Activated CD4-positive, alpha-beta T cell treated with anti-CD3 and anti-CD28 coated beads for 4 hours (primary cell): Measurements from ENCODE around the gene CHD3.
"Not testable (repeated sequence)": the region's sequence is repeated elsewhere in the genome, so short reads cannot be mapped to it uniquely, and the experiment has no call there.

Experiments used
- DNase-seq, 2 donors: peaks; one replicate each; pipeline ENCODE4 v3.0.0-alpha.2; 2020

Gene CHD3

DNA sequence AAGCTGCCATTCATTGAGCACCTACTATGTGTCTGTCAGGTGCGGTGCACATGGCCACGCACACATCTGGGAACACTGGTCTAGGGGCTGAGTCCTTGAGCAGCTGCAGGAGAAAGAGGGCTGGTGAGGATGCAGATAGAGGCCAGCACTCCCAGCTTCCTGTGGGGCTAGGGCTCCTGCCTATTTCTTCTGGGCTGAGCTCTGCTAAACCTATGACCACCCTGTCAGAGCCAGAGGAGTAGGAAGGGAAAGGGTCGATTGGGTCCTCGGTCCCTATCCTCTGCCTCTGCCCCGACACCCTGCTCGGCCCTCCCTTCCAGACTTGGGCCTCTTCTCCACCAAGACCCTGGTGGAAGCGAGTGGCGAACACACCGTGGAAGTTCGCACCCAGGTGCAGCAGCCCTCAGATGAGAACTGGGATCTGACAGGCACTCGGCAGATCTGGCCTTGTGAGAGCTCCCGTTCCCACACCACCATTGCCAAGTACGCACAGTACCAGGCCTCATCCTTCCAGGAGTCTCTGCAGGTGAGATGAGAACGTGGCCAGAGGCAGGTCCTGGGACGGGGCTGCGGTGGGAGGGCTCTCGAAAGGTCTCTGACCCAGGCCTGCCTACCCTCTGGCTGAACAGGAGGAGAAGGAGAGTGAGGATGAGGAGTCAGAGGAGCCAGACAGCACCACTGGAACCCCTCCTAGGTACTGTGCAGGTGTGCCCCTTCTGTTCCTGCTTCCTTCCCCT is 37.7 kb upstream of the CHD3 start:
- DNase-seq: peak in 1 of 2 donors; percentile 28

DNA sequence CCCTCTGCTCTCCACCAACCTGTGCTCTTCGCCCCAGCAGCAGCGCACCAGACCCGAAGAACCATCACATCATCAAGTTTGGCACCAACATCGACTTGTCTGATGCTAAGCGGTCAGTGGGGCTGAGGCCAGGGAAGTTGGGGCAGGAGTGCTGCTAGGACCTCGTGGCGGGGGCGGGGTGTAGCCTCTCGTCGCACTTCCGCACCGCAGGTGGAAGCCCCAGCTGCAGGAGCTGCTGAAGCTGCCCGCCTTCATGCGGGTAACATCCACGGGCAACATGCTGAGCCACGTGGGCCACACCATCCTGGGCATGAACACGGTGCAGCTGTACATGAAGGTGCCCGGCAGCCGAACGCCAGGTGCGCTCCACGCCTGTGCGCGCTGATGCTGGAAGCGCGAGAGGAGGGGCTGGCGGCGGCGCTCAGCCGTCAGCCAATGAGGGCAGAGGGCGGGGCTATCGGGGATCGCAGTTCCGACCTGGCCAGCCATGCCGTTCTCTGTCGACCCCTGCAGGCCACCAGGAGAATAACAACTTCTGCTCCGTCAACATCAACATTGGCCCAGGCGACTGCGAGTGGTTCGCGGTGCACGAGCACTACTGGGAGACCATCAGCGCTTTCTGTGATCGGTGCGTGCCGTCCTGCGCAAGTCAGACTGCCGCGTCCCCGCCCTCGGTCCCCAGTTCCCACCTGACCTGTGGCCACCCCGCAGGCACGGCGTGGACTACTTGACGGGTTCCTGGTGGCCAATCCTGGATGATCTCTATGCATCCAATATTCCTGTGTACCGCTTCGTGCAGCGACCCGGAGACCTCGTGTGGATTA is 36.9 kb upstream of the CHD3 start:
- peak; percentile 92 to 94 for DNase-seq

DNA sequence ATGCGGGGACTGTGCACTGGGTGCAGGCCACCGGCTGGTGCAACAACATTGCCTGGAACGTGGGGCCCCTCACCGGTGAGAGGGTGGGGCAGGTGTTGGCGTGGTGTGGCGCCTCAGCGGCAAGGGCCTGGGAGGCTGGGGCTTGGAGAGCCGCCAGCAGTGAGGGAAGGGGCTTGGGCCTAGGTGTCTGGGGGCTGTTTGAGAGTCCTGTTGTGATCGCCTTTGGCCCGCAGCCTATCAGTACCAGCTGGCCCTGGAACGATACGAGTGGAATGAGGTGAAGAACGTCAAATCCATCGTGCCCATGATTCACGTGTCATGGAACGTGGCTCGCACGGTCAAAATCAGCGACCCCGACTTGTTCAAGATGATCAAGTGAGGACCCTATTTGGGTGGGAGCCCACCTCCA is 36.3 kb upstream of the CHD3 start:
- DNase-seq: peak; percentile 19 to 30

DNA sequence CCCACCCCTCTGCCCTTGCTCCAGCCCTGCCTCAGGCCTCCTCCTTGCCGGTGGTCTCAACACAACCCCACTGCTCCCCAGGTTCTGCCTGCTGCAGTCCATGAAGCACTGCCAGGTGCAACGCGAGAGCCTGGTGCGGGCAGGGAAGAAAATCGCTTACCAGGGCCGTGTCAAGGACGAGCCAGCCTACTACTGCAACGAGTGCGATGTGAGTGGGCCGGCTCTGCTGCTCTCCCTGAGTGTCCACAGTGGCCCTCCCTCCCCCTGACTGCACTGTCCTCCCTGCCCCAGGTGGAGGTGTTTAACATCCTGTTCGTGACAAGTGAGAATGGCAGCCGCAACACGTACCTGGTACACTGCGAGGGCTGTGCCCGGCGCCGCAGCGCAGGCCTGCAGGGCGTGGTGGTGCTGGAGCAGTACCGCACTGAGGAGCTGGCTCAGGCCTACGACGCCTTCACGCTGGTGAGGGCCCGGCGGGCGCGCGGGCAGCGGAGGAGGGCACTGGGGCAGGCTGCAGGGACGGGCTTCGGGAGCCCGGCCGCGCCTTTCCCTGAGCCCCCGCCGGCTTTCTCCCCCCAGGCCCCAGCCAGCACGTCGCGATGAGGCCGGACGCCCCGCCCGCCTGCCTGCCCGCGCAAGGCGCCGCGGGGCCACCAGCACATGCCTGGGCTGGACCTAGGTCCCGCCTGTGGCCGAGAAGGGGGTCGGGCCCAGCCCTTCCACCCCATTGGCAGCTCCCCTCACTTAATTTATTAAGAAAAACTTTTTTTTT is 35.5 kb upstream of the CHD3 start:
- DNase-seq: peak; percentile 22 to 34

DNA sequence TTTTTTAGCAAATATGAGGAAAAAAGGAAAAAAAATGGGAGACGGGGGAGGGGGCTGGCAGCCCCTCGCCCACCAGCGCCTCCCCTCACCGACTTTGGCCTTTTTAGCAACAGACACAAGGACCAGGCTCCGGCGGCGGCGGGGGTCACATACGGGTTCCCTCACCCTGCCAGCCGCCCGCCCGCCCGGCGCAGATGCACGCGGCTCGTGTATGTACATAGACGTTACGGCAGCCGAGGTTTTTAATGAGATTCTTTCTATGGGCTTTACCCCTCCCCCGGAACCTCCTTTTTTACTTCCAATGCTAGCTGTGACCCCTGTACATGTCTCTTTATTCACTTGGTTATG is 34.9 kb upstream of the CHD3 start:
- peak; percentile 32 to 44 for DNase-seq

DNA sequence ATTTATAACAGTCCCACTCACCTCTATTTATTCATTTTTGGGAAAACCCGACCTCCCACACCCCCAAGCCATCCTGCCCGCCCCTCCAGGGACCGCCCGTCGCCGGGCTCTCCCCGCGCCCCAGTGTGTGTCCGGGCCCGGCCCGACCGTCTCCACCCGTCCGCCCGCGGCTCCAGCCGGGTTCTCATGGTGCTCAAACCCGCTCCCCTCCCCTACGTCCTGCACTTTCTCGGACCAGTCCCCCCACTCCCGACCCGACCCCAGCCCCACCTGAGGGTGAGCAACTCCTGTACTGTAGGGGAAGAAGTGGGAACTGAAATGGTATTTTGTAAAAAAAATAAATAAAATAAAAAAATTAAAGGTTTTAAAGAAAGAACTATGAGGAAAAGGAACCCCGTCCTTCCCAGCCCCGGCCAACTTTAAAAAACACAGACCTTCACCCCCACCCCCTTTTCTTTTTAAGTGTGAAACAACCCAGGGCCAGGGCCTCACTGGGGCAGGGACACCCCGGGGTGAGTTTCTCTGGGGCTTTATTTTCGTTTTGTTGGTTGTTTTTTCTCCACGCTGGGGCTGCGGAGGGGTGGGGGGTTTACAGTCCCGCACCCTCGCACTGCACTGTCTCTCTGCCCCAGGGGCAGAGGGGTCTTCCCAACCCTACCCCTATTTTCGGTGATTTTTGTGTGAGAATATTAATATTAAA is 34.4 kb upstream of the CHD3 start:
- DNase-seq: peak in 1 of 2 donors; percentile 24

DNA sequence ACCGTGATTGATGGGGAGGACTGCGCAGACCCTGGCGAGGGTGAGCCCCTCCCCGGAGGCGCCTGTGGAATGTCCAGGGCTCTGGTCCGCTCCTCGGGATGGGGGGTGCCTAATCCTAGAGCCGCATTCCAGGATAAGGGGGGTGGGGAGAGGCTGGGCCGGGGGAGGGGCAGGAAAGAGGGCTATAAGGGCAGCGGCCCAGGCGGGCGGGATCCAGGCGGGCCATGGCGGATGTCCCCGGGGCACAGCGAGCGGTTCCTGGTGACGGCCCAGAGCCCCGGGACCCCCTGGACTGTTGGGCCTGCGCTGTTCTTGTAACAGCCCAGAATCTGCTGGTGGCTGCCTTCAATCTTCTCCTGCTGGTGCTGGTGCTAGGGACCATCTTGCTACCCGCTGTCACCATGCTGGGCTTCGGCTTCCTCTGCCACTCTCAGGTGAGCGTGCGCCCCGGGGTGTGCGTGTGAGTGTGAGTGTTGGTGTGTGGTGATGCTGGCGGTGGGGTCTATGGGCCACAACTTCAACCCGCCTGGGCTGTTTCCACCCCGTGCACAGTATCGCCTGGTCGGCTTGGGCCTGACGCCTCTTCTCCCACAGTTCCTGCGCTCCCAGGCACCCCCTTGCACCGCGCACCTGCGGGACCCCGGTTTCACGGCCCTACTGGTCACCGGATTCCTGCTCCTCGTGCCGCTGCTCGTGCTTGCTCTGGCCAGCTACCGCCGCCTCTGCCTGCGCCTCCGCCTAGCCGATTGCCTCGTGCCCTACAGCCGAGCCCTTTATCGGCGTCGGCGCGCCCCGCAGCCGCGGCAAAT is 33.5 kb upstream of the CHD3 start, which contains the start of gene TMEM88:
Gene TMEM88, plus strand, starts transcription at position 216 of the 809 bp plus-strand sequence. Its CDS starts 9 bp downstream, at position 225.
- DNase-seq: peak; percentile 45 to 59

DNA sequence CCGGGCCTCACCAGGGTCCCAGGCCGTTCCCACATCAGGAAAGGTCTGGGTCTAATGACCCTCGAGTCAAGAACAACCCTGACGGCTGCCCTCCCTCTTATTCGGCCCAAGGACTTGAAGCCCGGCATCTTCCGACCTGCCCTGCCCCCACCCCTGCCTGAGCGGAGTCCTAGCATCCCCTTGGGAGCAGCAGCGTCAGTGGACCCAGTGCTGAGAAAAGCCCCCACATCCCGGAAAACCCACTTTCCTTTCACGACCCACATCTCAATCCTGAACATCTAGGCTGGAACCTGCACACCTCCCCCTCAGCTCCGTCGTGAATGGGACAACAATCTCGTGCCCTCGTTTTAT is 33.0 kb upstream of the CHD3 start:
- DNase-seq: peak; percentile 41 to 50

DNA sequence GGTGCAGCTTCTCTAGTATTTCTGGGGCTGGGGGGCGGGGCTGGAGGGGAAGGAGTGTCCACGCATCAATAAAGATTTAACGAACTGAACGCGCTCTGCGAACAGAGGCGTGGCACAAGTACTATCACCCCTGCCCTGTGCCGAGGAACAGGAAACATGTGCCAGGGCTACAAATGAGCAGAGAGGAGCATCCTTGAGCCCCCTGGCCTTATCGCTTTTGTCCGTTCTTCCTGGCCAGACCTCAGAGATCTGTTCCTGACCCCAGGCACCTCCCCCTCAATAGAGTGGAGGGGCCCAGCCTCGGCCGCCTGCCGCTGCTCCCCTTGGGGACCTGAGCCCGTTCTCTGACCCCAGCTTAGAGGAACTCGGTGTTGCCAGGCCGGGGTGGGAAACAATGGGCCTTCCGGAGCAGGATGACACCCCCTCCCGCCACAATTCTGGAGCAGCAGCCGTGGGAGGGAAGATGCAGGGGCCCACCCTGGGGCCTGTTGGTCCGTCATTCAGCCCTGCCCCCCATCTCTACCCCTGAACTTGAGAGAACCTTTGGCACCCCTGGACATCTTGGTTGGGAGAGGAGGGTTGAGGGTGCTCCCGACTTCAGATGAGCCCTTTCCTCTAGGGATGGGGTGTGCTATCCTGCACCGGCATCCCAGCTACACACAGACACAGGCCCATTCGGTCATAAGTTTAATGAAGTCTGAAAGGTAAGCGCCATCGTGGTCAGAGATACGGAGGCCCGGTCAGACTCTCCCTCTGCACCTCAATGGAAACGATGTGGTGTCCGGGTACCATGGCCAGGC is 32.4 kb upstream of the CHD3 start:
- peak; percentile 50 to 58 for DNase-seq

DNA sequence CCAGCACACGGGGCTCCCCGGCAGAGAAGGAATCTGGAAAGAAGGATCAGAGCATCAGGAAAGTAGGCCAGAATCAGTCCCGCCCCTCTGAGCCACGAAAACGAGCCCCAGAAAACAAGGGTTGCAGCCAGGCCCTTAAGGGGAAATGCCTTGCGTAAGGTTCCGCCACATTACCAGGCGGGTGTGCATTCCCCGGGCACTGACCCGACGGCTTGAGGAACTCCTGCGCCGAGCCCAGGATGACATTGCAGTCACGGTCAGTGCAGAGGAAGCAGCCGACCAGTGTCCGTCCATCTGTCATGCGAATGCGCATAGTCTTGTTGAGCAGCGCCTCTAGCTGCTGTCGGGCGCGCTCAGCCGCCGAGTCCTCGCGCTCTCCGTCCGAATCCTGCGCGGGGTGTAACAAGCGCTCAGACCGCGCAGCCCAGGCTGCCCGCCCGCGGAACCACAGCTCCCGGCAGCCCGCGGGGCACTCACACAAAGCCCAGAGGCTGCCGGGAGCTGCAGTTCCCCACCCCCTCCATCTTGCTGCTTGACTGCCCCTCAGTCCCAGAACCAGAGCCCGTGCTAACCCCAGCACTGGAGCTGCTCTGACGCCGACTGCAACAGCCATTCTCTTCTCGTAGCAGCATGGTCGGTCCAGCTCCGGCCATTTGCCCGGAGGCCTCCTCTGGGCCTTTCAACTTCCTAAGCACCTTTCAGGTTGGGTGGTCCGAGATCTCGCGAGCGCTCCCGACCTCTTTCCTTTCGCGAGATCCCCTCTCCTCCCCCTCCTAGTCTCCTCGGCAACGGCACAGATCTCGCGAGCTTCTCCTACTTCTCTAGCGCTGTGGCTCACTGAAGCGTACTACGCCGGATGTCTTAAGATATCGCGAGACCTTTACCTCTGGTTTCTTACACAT is 31.5 kb upstream of the CHD3 start, which contains the start of gene NAA38:
Gene NAA38, minus strand, starts transcription at position 749 of the 902 bp plus-strand sequence. Its CDS starts 96 bp downstream, at position 653.
- DNase-seq: peak; percentile 93 to 94

DNA sequence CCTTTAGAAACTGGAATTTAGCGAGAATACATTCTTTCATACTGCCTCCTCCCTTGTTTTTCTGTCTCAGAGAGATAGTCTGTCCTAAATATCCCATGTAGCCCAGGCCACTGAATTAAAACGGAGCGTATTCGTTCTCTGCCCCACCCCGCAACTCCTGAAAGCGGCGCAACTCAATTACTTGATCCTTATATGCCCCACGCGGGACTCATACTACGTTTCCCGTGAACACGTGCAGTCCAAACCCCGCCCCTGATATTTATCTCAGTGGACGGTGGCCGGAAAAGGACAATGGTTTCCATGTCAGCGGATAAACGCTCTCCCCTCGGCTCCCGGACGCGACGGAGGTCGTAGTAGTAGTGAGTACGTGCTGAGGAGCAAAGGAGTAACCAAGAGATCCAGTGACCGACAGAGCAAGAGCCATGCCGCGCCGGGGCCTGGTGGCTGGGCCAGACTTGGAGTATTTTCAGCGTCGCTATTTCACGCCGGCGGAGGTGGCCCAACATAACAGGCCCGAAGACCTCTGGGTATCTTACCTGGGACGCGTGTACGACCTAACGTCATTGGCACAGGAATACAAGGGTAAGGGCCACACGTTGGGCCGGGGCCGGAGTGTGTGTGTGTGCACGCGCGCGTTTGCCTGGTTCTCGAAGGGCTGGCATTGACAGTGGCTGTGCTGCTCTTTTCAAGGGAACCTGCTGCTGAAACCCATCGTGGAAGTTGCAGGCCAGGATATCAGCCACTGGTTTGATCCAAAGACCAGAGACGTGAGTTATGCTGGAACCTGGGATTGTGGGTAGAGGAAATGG is 30.7 kb upstream of the CHD3 start, which contains the start of gene CYB5D1:
Gene CYB5D1, plus strand, starts transcription at position 291 of the 809 bp plus-strand sequence. Its CDS starts 132 bp downstream, at position 423.
- peak; percentile 89 to 90 for DNase-seq

DNA sequence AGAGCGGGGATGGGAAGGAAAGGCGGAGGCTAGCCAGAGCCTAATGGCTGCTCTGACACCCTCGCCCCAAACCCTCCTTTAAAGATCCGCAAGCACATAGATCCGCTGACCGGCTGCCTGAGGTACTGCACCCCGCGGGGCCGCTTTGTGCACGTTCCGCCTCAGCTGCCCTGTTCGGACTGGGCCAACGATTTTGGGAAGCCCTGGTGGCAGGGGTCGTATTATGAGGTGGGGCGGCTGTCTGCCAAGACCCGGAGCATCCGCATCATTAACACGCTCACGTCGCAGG is 30.1 kb upstream of the CHD3 start:
- peak; percentile 46 to 56 for DNase-seq

DNA sequence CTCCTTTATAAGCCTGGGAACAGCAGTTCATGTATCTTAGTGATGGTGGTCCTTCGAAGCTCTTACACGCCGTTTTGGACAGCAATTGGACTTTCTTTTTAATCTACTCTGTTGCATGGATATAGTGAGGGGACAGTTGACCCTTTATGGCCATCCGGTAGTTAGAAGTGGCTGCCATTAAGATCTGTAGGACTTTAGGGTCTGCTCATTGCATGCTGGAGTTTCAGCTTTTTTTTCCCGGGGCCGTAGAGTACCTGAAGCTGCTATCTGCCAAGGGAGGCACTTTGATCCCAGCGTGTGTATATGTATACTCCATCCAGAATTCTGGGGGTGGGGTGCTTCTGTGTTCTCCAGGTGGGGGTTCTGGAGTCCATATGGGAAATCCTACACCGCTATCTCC is 29.6 kb upstream of the CHD3 start:
- no peak for DNase-seq

DNA sequence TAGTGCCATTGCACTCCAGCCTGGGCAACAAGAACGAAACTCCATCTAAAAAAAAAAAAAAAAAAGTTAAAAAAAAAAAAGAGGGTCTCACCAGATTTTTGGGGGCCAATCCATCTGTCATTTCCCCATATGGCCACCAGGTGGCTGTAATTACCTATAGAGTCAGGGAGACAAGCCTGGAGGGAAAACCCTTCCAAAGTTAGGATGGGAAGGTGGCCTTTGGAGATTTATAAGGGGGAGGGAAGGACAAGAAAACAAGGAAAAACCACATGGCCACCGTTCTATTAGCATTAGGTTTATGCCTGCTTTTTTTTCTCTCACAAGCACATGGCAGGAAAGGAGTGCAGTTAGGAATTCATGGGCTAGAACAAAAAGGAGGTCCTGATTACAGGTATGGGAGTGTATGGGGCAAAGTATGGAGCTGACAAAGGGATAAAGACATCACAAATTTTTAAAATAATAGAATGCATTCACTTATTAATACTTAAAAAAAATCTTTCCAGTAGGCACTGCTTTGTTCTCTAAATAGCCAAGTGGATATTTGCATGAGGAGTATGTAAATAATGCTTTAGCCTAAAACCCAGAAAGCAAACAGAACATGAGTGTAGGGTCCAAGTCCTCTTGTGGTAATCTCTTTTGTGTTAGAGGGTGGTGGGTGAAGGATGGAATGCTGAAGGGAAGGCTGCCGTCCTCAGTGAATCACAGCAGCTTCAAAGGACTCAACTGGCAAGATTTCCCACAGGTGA is 25.7 kb upstream of the CHD3 start:
- DNase-seq: peak; percentile 31 to 50

DNA sequence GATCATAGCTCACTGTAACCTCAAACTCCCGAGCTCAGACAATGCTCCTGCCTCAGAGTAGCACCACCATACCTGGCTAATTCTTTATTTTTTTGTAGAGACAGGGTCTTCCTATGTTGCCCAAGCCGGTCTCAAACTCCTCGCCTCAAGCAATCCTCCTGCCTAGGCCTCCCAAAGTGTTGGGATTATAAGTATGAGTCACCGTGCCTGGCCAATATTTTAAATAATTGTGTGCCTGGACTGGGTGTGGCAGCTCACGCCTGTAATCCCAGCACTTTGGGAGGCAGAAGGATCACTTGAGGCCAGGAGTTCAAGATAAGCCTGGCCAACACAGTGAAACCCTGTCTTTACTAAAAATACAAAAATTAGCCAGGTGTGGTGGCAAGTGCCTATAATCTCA is 24.2 kb upstream of the CHD3 start:
- not testable (repeated sequence) for DNase-seq

DNA sequence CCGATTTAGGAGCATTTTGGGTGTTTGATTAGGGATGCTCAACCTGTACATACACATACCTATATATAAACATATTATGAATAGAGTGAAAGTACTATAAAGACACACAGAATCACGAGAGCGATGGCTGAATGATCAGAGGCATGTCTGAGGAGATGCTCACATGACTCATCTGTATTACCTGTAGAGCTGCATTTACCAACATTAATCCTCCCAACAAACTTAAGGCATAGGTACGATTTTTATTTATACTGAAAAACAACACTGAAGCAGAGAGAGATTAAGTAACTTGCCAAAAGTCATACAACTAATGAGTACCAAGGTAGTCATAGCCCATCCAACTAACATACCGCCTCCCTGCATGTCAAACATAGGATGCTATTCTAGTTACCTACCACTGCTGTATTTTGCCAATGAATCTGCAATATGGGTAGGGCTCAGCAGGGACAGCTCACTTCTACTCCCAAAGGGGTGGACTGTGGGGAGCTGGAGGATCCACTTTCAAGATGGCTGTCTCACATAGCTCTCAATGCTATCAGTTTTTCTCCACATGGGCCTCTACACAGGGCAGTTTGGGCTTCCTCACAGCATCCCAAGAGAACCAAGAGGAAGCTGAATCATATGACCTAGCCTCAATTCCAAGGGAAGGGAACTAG is 23.5 kb upstream of the CHD3 start:
- DNase-seq: no peak

DNA sequence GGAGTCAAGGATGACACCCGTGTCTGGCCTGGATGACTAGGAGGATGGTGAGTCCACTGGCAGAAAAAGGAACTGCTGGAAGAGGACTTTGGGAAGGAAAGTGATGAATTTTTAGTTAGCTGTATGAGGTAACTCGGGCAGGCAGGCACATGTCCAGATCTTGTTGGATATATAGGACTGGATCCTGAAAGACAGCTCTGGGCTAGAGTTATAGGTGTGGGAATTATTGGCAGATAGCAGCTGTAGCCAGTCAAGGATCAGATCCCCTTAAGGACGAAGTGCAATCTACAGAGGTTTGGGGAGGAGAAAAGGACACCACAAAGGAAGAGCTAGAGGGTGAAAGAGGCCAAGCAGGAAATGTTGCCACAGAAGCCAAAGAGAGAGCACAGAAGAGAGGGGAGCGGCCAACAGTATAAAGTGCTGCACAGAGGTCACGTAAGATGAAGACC is 20.7 kb upstream of the CHD3 start:
- DNase-seq: no peak

DNA sequence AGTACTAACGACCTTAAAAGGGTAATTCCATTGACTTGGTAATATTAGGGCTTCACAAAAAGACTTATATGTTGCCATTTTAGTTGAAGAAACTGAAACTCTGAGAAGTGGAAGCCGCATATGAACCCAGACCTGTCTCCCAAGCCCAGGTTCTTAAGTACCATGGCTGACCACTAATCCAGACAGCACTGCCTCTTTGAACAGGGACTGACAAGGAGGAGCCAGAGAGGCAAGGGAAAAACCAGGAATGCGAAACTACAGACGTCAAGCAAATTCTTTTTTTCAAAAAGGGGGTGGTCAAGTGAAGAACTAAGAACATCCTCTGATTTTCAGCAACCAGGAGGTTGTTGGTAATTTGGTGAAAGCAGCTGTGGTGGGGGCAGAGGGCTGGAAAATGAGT is 15.5 kb upstream of the CHD3 start:
- no peak for DNase-seq
